Peyer's patch (tissue), 4 donors: Measurements from ENCODE around the gene SNRNP70.

Experiments
- POLR2A ChIP-seq, 2 donors: fragments of 450-650 bp; IDR thresholded peaks; one replicate each; pipeline ENCODE4 v1.5.1; 2017; ENCODE audit warnings: antibody characterized with exemption in 2 of 2, mild to moderate bottlenecking in 2 of 2, moderate library complexity in 2 of 2
- TF ChIP-seq, protein P1 (sequence below), 6 experiments: fragments of 450-650 bp in 4 of 6; fragments of 200-600 bp in 2 of 6; sonication (generic) in 1 of 6; IDR thresholded peaks; one replicate each; pipeline ENCODE4 v1.5.1; 2017 to 2019; ENCODE audit warnings: antibody characterized with exemption in 6 of 6, mild to moderate bottlenecking in 3 of 6, moderate library complexity in 1 of 6

DNA sequence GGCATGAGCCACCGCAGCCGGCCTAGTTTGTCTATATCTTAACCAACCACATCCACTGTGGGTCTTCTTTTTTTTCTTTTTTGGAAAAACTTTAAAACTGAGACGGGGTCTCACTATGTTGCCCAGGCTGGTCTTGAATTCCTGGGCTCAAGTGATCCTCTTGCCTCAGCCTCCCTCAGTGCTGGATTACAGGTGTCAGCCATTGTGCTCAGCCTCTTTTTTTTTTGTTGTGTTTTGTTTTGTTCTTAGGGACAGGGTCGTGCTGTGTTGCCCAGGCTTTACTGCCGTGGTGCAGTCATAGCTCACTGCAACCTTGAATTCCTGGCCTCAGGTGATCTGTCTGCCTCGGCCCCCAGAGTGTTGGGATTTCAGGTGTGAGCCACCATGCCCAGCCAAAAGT, 7.4 kb downstream of the SNRNP70 start:
- TF ChIP-seq, protein P1, sequence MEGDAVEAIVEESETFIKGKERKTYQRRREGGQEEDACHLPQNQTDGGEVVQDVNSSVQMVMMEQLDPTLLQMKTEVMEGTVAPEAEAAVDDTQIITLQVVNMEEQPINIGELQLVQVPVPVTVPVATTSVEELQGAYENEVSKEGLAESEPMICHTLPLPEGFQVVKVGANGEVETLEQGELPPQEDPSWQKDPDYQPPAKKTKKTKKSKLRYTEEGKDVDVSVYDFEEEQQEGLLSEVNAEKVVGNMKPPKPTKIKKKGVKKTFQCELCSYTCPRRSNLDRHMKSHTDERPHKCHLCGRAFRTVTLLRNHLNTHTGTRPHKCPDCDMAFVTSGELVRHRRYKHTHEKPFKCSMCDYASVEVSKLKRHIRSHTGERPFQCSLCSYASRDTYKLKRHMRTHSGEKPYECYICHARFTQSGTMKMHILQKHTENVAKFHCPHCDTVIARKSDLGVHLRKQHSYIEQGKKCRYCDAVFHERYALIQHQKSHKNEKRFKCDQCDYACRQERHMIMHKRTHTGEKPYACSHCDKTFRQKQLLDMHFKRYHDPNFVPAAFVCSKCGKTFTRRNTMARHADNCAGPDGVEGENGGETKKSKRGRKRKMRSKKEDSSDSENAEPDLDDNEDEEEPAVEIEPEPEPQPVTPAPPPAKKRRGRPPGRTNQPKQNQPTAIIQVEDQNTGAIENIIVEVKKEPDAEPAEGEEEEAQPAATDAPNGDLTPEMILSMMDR (IDR thresholded peaks at IDR 0.05) = no peak
- no peak for TF ChIP-seq POLR2A (IDR thresholded peaks at IDR 0.05)
